Stimulated activated CD4-positive, alpha-beta T cell treated with anti-CD3 and anti-CD28 coated beads, TNF-alpha, amount 100 ng/mL, for 24 hours (primary cell): ENCODE measurements around the gene AGPAT2.
"Not testable (repeated sequence)": the region's sequence is repeated elsewhere in the genome, so short reads cannot be mapped to it uniquely, and the experiment has no call there.

Source experiments
- DNase-seq, 3 experiments: peaks; one replicate each; pipeline ENCODE4 v3.0.0-alpha.2; 2020; ENCODE audit warnings: low read depth in 3 of 3

Gene AGPAT2

DNA sequence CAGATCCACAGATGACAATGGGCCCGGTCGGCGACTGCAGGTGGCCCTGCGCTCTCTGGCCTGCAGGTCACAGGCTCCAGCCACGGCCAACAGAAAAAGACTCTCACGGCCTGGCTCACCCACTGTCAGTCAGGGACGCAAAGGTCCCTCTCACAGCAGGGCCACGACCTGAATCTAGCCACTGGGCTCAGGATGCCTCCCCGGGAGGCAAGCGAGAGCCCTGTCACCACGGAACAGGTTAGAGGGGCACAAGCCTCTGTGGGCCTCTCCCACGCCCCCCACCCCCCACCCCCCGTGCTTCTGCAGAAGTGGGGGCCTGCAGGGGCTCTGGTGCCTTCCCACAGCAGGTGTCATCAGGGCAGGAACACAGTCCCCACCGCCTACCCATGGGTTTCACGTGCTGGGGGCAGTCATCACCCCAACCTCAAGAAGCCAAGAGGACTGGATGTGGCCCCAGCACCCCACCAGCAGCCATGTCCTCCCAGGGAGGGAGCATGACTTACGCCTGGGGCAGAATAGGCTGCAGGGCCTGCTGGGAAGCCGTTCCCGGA is 41.8 kb downstream of the AGPAT2 start:
- no peak for DNase-seq

GRCh38 chr9:136644593-136645351 is 42.5 kb downstream of the AGPAT2 start:
- DNase-seq, result peak; percentile 47 to 77 (median 58)

DNA sequence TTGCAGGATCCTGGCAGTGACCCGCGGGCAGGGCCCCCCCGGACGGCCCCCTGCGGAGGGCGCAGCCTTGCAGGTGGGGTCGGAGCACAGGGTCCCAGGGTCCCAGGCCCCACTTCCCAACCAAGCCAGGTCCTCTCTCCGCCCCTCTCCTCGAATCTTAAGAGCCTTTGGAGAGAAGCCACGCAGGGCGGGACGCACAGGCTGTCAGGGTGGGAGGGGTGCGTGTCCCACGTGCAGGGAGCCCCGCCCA is 43.0 kb downstream of the AGPAT2 start:
- no peak for DNase-seq

- DNase-seq, result no peak
Measured at GRCh38 chr9:136643596-136644342, 43.5 kb downstream of the AGPAT2 start.

DNA sequence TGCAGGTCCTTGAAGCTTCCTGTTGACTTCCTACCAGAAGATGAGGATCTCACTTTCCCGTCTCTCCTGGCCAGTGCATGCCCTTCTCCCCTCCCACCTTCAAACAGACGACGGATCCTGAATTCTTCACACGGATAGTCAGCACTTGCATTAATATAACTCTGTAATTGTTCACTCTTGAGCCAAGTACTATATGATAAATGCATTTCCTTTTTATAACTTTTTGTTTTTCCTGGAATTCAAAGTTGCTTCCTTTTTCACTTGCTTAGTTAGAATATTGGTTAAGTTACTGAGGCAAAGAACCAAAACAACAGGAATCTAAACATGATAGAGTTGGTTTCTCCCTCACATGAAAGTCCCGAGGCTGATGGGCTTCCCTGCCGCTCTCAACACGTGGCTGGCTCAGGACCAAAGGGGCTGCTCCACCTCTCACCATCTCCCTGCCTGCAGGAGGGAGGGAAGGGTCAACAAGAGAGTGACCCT is 44.8 kb downstream of the AGPAT2 start:
- no peak for DNase-seq

- DNase-seq, result no peak
Measured at GRCh38 chr9:136640171-136641111, 46.8 kb downstream of the AGPAT2 start.

DNA sequence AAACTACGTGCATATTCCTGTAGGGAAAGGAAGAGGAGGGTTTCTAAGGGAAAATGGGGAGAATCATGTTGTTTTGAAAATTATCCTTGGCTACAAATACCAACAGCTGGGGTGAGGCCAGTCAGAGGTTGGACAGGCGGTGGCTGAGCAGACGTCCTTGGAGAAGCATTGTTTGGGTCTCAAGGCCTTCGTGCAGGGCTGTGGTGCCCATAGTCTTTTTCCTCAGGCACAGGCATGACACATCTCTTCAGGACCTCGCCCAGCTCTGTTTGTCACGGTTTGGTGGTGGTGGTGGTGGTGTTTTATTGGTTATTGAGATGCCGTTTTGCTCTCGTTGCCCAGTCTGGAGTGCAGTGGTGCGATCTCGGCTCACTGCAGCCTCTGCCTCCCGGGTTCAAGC is 52.4 kb downstream of the AGPAT2 start:
- DNase-seq, result no peak

DNA sequence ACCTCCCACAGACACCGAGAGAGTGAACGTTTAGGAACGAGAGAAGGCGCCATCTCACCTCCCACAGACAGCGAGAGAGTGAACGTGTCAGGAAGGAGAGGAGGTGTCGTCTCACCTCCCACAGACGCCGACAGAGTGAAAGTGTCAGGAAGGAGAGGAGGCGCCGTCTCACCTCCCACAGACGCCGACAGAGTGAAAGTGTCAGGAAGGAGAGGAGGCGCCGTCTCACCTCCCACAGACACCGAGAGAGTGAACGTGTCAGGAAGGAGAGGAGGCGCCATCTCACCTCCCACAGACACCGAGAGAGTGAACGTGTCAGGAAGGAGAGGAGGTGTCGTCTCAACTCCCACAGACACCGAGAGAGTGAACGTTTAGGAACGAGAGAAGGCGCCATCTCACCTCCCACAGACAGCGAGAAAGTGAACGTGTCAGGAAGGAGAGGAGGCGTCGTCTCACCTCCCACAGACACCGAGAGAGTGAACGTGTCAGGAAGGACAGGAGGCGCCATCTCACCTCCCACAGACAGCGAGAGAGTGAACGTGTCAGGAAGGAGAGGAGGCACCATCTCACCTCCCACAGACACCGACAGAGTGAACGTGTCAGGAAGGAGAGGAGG is 54.7 kb downstream of the AGPAT2 start:
- DNase-seq, result not testable (repeated sequence)

- not testable (repeated sequence) for DNase-seq
Measured at GRCh38 chr9:136632072-136632471, 55.2 kb downstream of the AGPAT2 start.

DNA sequence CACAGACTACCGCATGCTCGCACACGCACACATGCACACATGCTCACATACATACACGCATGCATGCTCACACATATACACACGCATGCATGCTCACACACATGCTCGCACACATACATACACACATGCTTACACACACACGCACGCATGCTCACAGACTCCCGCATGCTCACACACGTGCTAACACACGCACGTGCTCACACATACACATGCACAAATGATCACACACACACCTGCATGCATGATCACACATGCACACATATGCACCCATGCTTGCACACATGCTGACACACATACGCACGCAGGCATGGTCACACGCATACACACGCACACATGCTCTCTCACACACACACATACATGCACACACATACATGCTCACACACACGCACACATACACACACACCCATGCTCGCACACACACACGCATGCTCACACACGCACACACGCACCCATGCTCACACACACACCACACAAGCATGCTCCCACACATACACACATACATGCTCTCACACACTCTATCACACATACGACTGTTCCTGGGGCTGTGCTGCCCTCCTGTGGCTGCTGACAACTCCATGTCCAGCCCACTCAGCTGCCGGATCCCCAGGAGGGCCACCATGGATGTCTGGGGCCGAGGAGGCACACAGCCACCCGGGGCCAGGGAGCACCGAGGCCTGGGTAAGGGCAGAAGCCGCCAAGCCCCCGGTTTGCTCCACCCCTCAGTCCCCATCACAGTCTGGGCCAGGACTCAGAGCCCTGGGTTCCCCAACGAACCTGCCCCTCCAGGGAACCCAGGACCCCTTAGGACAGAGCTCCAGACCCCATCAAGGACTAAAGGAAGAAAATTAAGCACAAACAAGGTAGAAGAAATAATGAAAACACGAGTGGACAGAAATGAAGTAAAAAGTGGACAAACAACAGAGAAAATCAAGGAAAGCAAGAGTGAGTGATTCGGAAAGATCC is 55.9 kb downstream of the AGPAT2 start:
- DNase-seq, result peak; percentile 41 to 73 (median 42)

DNA sequence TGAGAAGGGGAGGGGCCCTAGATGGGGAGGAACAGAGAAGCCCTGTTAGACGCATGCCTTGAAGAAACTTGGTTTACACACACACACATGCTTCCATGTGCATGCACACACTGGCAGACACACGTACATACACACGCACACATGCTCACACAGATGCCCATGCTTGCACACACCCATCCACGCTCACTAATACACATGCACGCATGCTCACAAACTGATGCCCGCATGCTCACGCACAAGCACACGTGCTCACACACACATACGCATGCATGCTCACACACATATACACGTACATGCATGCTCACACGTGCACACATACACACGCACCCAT is 56.6 kb downstream of the AGPAT2 start:
- no peak for DNase-seq

GRCh38 chr9:136629879-136630661 is 57.2 kb downstream of the AGPAT2 start:
- DNase-seq, result peak in 2 of 3 experiments; percentile 27 to 63

GRCh38 chr9:136629001-136629878 is 58.0 kb downstream of the AGPAT2 start:
- no peak for DNase-seq

GRCh38 chr9:136628268-136628667 is 59.0 kb downstream of the AGPAT2 start:
- DNase-seq, result no peak

DNA sequence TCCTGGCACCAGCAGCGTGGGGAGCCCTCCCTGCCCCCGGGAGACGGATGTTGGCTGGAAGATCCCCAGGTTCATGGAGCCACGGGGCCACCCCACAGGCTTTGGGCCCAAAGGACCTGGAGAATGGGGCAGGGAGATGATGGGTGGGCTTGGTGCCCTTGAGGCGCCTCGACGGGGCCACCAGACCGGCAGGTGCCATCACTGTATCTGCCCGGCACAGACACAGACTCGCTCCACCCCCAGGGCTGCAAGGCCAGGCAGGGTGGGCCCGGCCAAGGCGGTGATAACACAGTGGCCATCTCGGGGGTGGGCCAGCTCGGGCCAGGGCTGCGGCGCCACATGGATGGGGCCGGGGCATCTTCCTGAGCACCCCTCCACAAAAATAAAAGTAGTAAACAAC is 59.6 kb downstream of the AGPAT2 start:
- no peak for DNase-seq

DNA sequence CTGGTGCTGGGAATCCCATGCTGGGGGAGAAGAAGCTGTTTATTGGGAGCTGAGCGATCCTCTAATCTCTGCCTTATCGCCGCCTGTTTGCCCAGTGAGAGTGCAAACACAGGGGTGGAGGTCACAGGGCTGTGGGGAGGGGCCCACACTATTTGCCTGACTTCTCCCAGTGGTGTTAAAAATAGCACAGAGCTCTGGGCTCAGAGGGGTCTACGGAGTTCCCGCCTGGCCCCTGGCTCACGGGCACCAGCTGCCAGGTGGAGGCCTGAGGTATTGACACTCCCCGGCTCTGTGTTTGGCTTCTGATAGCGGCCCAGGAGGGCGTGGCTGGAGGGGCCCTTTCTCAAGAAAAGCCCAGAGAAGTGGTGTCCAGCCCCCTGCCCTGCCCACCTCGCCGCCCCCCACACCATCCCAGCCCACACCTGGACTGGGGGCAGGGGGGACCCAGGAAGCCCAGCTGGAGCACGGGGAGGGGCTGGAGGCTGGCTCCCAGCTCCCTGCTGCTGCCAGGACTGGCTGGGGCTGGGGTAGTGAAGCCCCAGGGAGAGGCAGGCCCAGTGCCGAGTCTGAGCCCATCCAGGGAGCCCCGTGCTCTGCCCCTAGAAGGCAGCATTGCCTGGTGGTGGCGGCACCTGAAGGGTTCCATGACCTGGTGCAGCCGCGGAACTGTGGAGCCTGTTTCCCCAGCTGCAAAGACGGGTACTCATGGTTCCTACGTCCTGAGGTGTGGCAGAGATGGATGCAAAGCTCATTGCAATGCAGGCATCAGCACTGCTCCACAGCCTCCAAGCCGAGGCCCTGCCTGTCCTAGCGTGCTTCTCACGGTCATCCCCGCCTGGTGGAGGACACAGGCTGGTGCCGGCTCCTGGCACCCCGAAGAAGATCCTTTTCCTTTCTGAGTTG is 60.3 kb downstream of the AGPAT2 start:
- no peak for DNase-seq

- DNase-seq, result no peak
Measured at GRCh38 chr9:136626066-136626725, 61.1 kb downstream of the AGPAT2 start.
